ENCODE data around the gene USP17L18.
"Not testable (repeated sequence)": the region's sequence is repeated elsewhere in the genome, so short reads cannot be mapped to it uniquely, and the experiment has no call there.

- TF ChIP-seq CTCF (IDR thresholded peaks at IDR 0.05; ENCODE audit: poor library complexity, severe bottlenecking); TAF1 (IDR thresholded peaks at IDR 0.05; ENCODE audit: low read depth); POLR2AphosphoS5 (IDR thresholded peaks at IDR 0.05); MXI1 (conservative IDR thresholded peaks at IDR 0.05; ENCODE audit: poor library complexity, severe bottlenecking); RAD21 (conservative IDR thresholded peaks at IDR 0.05); EP300 (conservative IDR thresholded peaks at IDR 0.05; ENCODE audit: poor library complexity, severe bottlenecking): not testable (repeated sequence)
These were observed 14.1 kb downstream of the USP17L18 start, which contains the start of gene USP17L21 for GRCh38 chr4:9262572-9262971.

Data from neural cell (in vitro differentiated cells).